Naive thymus-derived CD4-positive, alpha-beta T cell (primary cell): ENCODE data around the gene RPS28. TPM values are rescaled to one million over a fixed set of nuclear protein-coding genes. Genes with fewer than 3 reads are reported as not detected.

ENCODE experiments used
- ATAC-seq: fragments of 150-1000 bp; cut with Tn5 transposase; 2 replicates; pipeline ENCODE4 v1.10.0; 2021; ENCODE audit warnings: mild to moderate bottlenecking, moderate library complexity
- CTCF ChIA-PET: fragments of 350-600 bp; sonication (Branson Sonifier 250); formaldehyde crosslinking; loops from one replicate; lab custom pipeline; 2021; ENCODE audit warnings: antibody characterized with exemption; lab: Charles Lee
- POLR2A ChIA-PET: fragments of 350-600 bp; sonication (Branson Sonifier 250); formaldehyde crosslinking; loops from one replicate; lab custom pipeline; 2021; ENCODE audit warnings: antibody characterized with exemption, inconsistent platforms; lab: Charles Lee
- DNase-seq, 9 donors: peaks; one replicate each; pipeline versions ENCODE4 v3.0.0 to v3.0.0-alpha.2; 2020 to 2022; ENCODE audit warnings: mixed read lengths in 1 of 9
- H3K27ac ChIP-seq: one replicate; pipeline ENCODE4 v1.7.0; 2013; ENCODE audit warnings: mild to moderate bottlenecking, low read depth, low read length, moderate library complexity
- H3K27me3 ChIP-seq, 2 donors: one replicate each; pipeline ENCODE4 v1.7.0; 2013; ENCODE audit warnings: low read length in 2 of 2, mild to moderate bottlenecking in 2 of 2, moderate library complexity in 2 of 2; ENCODE audit not compliant: control insufficient read depth in 2 of 2, insufficient read depth in 2 of 2
- H3K36me3 ChIP-seq, 3 experiments: 1 replicate in 2 of 3; 2 replicates in 1 of 3; pipeline ENCODE4 v1.7.0; 2013; ENCODE audit warnings: low read length in 3 of 3, mild to moderate bottlenecking in 3 of 3, moderate library complexity in 1 of 3; ENCODE audit not compliant: insufficient read depth in 3 of 3, control insufficient read depth in 2 of 3
- H3K4me1 ChIP-seq, 2 donors: one replicate each; pipeline ENCODE4 v1.7.0; 2013; ENCODE audit warnings: low read length in 2 of 2, mild to moderate bottlenecking in 2 of 2, moderate library complexity in 1 of 2; ENCODE audit not compliant: control insufficient read depth in 2 of 2, insufficient read depth in 2 of 2
- H3K4me3 ChIP-seq: 2 replicates; pipeline ENCODE4 v1.7.0; 2013; ENCODE audit warnings: mild to moderate bottlenecking, low read length
- H3K9me3 ChIP-seq, 3 experiments: 1 replicate in 2 of 3; 2 replicates in 1 of 3; pipeline ENCODE4 v1.7.0; 2013; ENCODE audit warnings: low read length in 3 of 3; ENCODE audit not compliant: control insufficient read depth in 2 of 3
- H3K27ac Mint-ChIP-seq, 9 donors: one replicate each; pipeline ENCODE4 v1.8.0; 2020 to 2022; ENCODE audit warnings: mixed read lengths in 9 of 9, mild to moderate bottlenecking in 8 of 9, moderate library complexity in 5 of 9, inconsistent platforms in 2 of 9
- H3K27me3 Mint-ChIP-seq, 5 donors: one replicate each; pipeline ENCODE4 v1.8.0; 2021 to 2022; ENCODE audit warnings: mixed read lengths in 5 of 5, mild to moderate bottlenecking in 1 of 5
- H3K36me3 Mint-ChIP-seq, 5 donors: one replicate each; pipeline ENCODE4 v1.8.0; 2020 to 2022; ENCODE audit warnings: mixed read lengths in 5 of 5, mild to moderate bottlenecking in 3 of 5, inconsistent platforms in 1 of 5
- H3K4me1 Mint-ChIP-seq, 7 donors: one replicate each; pipeline ENCODE4 v1.8.0; 2020 to 2022; ENCODE audit warnings: mixed read lengths in 7 of 7, mild to moderate bottlenecking in 3 of 7, inconsistent platforms in 1 of 7
- H3K4me3 Mint-ChIP-seq, 10 donors: one replicate each; pipeline ENCODE4 v1.8.0; 2020 to 2022; ENCODE audit warnings: mild to moderate bottlenecking in 10 of 10, mixed read lengths in 10 of 10, moderate library complexity in 6 of 10, inconsistent platforms in 2 of 10
- H3K9me3 Mint-ChIP-seq, 11 donors: one replicate each; pipeline ENCODE4 v1.8.0; 2020 to 2022; ENCODE audit warnings: mixed read lengths in 11 of 11, mild to moderate bottlenecking in 4 of 11, inconsistent platforms in 1 of 11, moderate library complexity in 1 of 11
- intact Hi-C, 2 donors: fragments of 100-400 bp; cut with micrococcal nuclease; formaldehyde crosslinking; loops; one replicate each; pipeline ENCODE4 v1.15.1; 2023
- polyA plus RNA-seq, 2 donors: library from polyadenylated mRNA; unstranded; fragments of 300-500 nt; fragmentation: Illumina TruSeq; gene quantifications; one replicate each; pipeline ENCODE4 v1.2.3, GENCODE V29; 2021
- total RNA-seq, 6 experiments: library from RNA in 5 of 6; stranded (reverse) in 5 of 6; gene quantifications; 1 replicate in 5 of 6; 2 replicates in 1 of 6; pipeline ENCODE4 v1.2.3 and lab custom pipeline; 2021 to 2026

RPS28 gene
- total and polyA plus RNA-seq, 7 experiments from 2014 or later, result 2,319 to 4,111 (median 3,564) TPM

DNA sequence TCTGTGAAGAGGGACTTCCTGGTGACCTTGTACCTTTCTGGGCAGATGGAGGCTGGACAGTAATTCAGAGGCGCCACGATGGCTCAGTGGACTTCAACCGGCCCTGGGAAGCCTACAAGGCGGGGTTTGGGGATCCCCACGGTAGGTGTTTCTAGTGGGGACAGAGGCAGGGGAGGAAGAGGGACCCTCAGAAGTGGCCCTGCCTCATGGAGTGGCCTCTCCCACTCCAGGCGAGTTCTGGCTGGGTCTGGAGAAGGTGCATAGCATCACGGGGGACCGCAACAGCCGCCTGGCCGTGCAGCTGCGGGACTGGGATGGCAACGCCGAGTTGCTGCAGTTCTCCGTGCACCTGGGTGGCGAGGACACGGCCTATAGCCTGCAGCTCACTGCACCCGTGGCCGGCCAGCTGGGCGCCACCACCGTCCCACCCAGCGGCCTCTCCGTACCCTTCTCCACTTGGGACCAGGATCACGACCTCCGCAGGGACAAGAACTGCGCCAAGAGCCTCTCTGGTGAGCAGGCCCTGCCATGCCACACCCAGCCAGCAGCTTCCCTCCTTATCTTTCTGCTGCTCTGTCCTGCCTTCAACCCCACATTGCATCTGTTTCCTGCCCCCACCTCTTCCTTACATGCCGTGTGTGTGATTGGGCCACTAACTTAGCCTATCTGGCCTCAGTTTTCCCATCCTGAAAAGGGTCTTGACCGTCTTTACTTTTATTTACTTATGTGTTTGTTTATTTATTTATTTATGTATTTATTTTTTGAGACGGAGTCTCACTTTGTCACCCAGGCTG lies 49.9 kb downstream of the RPS28 start:
- H3K4me1 ChIP-seq, result no peaks in the 10 kb centered on the region
- Mint-ChIP-seq H3K4me1 (peaks cover 0 to 7% (median 4%) of the 10 kb centered on the region in 7 donors), H3K4me3 (no peak overlapping the region), H3K27ac (no peak overlapping the region), H3K36me3 (peaks cover 0 to 8% (median 2%) of the 10 kb centered on the region in 5 donors), H3K27me3 (peaks cover 15 to 27% (median 21%) of the 10 kb centered on the region in 5 donors), H3K9me3 (no peaks in the 10 kb centered on the region)
- ATAC-seq (no peak), DNase-seq (no peak)
- H3K27ac ChIP-seq, result no peak overlapping the region
- H3K9me3 ChIP-seq, result no peaks in the 10 kb centered on the region
- no peak overlapping the region for H3K4me3 ChIP-seq
- intact Hi-C loops, result no loop called here
- no peaks in the 10 kb centered on the region for H3K27me3 ChIP-seq
- ChIA-PET CTCF (no interaction called here), POLR2A (no interaction called here)
- peaks cover 0 to 4% (median 0%) of the 10 kb centered on the region in 3 experiments for H3K36me3 ChIP-seq

Other genes starting within 250 kb of the RPS28 start
- gene FBN3, start 171.9 kb upstream of the RPS28 start, total RNA-seq, result not detected
- gene FBN3, start 171.9 kb upstream of the RPS28 start, polyA plus RNA-seq, result not detected
- 10 to 100 TPM; 17.2 to 32.4 (median 27.4) TPM for gene CERS4, start 112.1 kb upstream of the RPS28 start, total RNA-seq
- 10 to 100 TPM; 11.2 to 12.3 TPM for gene CERS4, start 112.1 kb upstream of the RPS28 start, polyA plus RNA-seq
- 10 to 100 TPM; 20.5 to 52.0 (median 27.2) TPM for gene CD320, start 13.1 kb upstream of the RPS28 start, total RNA-seq
- 10 to 100 TPM; 42.2 to 44.0 TPM for gene CD320, start 13.1 kb upstream of the RPS28 start, polyA plus RNA-seq
- gene NDUFA7, start 121 bp upstream of the RPS28 start, total RNA-seq, result 10 to 100 TPM; 16.8 to 50.3 (median 30.0) TPM
- 100 to 1,000 TPM; 108 to 121 TPM for gene NDUFA7, start 121 bp upstream of the RPS28 start, polyA plus RNA-seq
- 1 to 10 TPM; 1.3 to 4.4 (median 1.8) TPM for gene KANK3, start 21.8 kb downstream of the RPS28 start, total RNA-seq
- under 1 TPM; 0.52 to 0.72 TPM for gene KANK3, start 21.8 kb downstream of the RPS28 start, polyA plus RNA-seq
- gene ANGPTL4, start 42.7 kb downstream of the RPS28 start, total RNA-seq, result 1 to 10 TPM in 1 of 5 experiments, not detected in 4; 1.1 TPM
- gene ANGPTL4, start 42.7 kb downstream of the RPS28 start, polyA plus RNA-seq, result not detected
- gene RAB11B, start 68.9 kb downstream of the RPS28 start, total RNA-seq, result 100 to 1,000 TPM in 3 of 5 experiments, 10 to 100 TPM in 2; 77.4 to 113 (median 103) TPM
- gene RAB11B, start 68.9 kb downstream of the RPS28 start, polyA plus RNA-seq, result 10 to 100 TPM; 53.1 to 63.8 TPM
- gene MARCHF2, start 91.8 kb downstream of the RPS28 start, total RNA-seq, result 10 to 100 TPM; 18.0 to 42.1 (median 23.4) TPM
- gene MARCHF2, start 91.8 kb downstream of the RPS28 start, polyA plus RNA-seq, result 10 to 100 TPM; 23.2 to 41.4 TPM
- gene HNRNPM, start 123.5 kb downstream of the RPS28 start, total RNA-seq, result 100 to 1,000 TPM; 175 to 280 (median 272) TPM
- gene HNRNPM, start 123.5 kb downstream of the RPS28 start, polyA plus RNA-seq, result 100 to 1,000 TPM; 210 to 378 TPM
- gene PRAM1, start 181.1 kb downstream of the RPS28 start, total RNA-seq, result 10 to 100 TPM in 2 of 5 experiments, 1 to 10 TPM in 3; 1.1 to 82.8 (median 3.9) TPM
- gene PRAM1, start 181.1 kb downstream of the RPS28 start, polyA plus RNA-seq, result under 1 TPM; 0.12 to 0.34 TPM
- 10 to 100 TPM; 36.0 to 69.2 (median 60.8) TPM for gene ZNF414, start 192.7 kb downstream of the RPS28 start, total RNA-seq
- 10 to 100 TPM; 20.2 to 25.4 TPM for gene ZNF414, start 192.7 kb downstream of the RPS28 start, polyA plus RNA-seq